ENCODE results near the gene ARPC1B.
A peak's percentile ranks its signal among the peaks of the same experiment; 100 is the strongest.

ARPC1B gene

DNA sequence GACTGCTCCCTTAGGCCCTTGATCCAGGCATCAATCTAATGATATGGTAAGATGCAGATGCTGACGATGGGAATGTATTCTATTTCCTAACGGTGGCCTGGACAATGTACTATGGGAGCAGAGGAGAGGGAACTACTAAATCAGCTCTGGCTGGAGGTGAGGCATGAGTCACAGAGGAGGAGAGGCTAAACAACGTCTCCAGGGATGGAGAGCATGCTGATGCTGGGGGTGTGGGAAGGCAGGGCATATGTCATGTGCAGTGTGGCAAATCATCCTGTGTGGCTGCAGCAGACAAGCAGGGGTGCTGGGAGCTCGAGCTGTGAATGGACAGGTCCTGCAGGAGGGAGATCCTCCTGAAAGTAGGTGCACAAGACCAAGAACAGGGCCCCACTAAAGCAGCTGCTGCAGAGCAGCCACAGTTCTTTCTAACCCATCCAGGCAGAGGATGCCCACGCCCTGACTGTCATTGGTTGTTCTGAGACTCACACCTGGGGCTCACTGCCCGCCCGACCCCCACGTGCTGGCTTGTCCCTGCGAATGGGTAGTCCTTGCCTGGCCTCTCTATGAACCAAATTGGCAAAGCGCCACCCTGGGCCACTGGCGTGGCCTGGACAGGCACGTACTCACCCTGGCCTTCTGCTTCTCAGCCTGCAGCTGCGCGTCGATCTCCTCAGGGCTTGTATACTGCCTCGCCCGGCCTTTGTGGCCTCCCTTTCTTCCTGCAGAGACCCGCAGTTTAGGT is 29.9 kb downstream of the ARPC1B start:
- TF ChIP-seq, protein P1, sequence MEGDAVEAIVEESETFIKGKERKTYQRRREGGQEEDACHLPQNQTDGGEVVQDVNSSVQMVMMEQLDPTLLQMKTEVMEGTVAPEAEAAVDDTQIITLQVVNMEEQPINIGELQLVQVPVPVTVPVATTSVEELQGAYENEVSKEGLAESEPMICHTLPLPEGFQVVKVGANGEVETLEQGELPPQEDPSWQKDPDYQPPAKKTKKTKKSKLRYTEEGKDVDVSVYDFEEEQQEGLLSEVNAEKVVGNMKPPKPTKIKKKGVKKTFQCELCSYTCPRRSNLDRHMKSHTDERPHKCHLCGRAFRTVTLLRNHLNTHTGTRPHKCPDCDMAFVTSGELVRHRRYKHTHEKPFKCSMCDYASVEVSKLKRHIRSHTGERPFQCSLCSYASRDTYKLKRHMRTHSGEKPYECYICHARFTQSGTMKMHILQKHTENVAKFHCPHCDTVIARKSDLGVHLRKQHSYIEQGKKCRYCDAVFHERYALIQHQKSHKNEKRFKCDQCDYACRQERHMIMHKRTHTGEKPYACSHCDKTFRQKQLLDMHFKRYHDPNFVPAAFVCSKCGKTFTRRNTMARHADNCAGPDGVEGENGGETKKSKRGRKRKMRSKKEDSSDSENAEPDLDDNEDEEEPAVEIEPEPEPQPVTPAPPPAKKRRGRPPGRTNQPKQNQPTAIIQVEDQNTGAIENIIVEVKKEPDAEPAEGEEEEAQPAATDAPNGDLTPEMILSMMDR (IDR thresholded peaks at IDR 0.05; ENCODE audit: low read depth, low read length) = no peak
- H3K4me3 ChIP-seq (replicated peaks in 1 of 2; ENCODE audit: low read depth in 2 of 2, low read length in 2 of 2) = no peak overlapping the region
- DNase-seq (ENCODE audit: low read depth in 2 of 2) = peak in 1 of 2 donors; percentile 69

DNA sequence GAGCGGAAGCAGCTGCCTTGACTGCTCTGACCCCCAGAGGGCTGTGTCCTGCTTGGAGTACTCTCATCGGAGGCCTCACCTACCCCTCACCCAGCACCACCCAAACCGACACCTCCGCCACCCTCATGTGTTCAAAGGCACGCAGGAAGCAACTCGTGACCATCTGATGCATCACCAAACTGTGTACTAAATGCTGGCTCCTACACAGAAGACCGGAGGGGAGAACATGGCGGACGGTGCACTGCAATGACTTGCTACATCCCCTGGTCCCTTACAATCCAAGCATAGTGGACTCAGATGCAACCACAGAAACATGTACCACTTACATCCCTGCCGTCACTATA is 30.4 kb downstream of the ARPC1B start:
- no peak overlapping the region for H3K4me3 ChIP-seq (replicated peaks in 1 of 2; ENCODE audit: low read depth in 2 of 2, low read length in 2 of 2)
- no peak for DNase-seq (ENCODE audit: low read depth in 2 of 2)
- TF ChIP-seq, protein P1 (IDR thresholded peaks at IDR 0.05; ENCODE audit: low read depth, low read length) = no peak

GRCh38 chr7:99406557-99406956 is 32.0 kb downstream of the ARPC1B start:
- H3K4me3 ChIP-seq (replicated peaks in 1 of 2; ENCODE audit: low read depth in 2 of 2, low read length in 2 of 2) = no peak overlapping the region
- TF ChIP-seq, protein P1 (IDR thresholded peaks at IDR 0.05; ENCODE audit: low read depth, low read length) = no peak
- no peak for DNase-seq (ENCODE audit: low read depth in 2 of 2)

- DNase-seq (ENCODE audit: low read depth in 2 of 2) = peak; percentile 83
- TF ChIP-seq, protein P1 (IDR thresholded peaks at IDR 0.05; ENCODE audit: low read depth, low read length) = no peak
Measured at GRCh38 chr7:99407872-99408378, 33.4 kb downstream of the ARPC1B start.

DNA sequence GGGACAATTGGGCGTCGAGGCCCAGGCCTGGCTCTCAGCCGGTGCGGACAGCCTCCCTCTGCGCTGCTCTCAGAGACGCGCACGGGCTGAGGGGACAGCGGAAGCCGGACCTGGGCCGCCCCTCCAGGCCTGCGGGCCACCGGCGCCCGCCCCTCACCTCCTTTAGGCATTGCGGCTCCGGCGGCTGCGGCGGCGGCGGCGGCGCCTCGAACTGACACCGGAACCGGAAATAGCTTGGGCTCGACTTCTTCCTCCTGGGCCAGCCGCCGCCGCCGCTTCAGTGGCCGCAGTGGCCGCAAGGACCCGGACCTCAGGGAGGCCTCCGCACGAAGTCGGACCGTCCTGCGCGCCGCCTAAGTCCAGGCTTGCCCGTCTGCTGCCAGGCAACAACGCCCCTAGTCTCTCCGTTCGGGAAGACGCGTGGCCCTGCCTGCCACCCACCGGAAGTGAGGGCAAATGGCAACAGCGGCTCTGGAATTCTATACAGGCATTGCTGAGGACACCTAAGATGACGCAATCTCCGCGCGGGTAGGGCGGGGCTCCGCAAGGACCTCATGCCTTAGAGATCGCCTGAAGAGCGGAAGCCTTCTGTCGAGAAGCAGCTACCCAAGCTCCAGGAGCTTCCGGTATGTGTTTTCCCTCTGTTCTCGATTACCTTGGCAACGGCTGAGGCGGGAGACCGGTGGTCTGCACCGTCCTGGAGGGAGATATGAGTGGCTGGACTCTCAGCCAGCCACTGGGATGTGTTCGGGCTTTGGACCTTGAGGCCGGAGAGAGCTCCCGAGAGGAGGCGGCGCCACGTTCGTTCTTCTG is 34.1 kb downstream of the ARPC1B start, which contains the start of the genes BUD31 and PDAP1:
Gene BUD31, plus strand, starts transcription at position 591 of the 813 bp plus-strand sequence. CDS start 2,124 bp downstream, outside the sequence.
Gene PDAP1, minus strand, starts transcription at position 219 of the 813 bp plus-strand sequence. Its CDS starts 49 bp downstream, at position 170.
- DNase-seq (ENCODE audit: low read depth in 2 of 2) = peak; percentile 97
- TF ChIP-seq, protein P1 (IDR thresholded peaks at IDR 0.05; ENCODE audit: low read depth, low read length) = no peak
- H3K4me3 ChIP-seq (replicated peaks in 1 of 2; ENCODE audit: low read depth in 2 of 2, low read length in 2 of 2) = peak within 1 kb of the TSS; percentile 96

More at GRCh38 chr7:99407872-99408378, 33.4 kb downstream of the ARPC1B start:
- H3K4me3 ChIP-seq (replicated peaks in 1 of 2; ENCODE audit: low read depth in 2 of 2, low read length in 2 of 2) = peak overlapping the region; percentile 96

- DNase-seq (ENCODE audit: low read depth in 2 of 2) = no peak
- TF ChIP-seq, protein P1 (IDR thresholded peaks at IDR 0.05; ENCODE audit: low read depth, low read length) = no peak
- H3K4me3 ChIP-seq (replicated peaks in 1 of 2; ENCODE audit: low read depth in 2 of 2, low read length in 2 of 2) = peak overlapping the region; percentile 96
Measured at GRCh38 chr7:99409192-99409572, 34.7 kb downstream of the ARPC1B start.

Data from cardiac fibroblast (primary cell).